SK-N-MC (cell line): ENCODE data around the gene CSNK1G1.

Experiments
- DNase-seq: peaks from one replicate; pipeline ENCODE4 v3.0.0-alpha.2; 2011; ENCODE audit warnings: low read depth, low spot score
- H3K27ac ChIP-seq: fragments of 200-600 bp; sonication (generic); 2 replicates; pipeline ENCODE4 v1.5.1; 2016; ENCODE audit warnings: mixed run types
- H3K36me3 ChIP-seq: fragments of 200-600 bp; sonication (generic); 2 replicates; pipeline ENCODE4 v1.6.1; 2017; ENCODE audit warnings: antibody characterized with exemption, low read length, mixed read lengths; ENCODE audit not compliant: insufficient read depth
- H3K4me3 ChIP-seq: fragments of 200-600 bp; sonication (generic); 2 replicates; pipeline ENCODE4 v1.5.1; 2016
- H3K9ac ChIP-seq: fragments of 200-600 bp; sonication (generic); 2 replicates; pipeline ENCODE4 v1.8.0; 2017; ENCODE audit warnings: mixed run types, mixed read lengths; ENCODE audit not compliant: insufficient read length
- H3K9me3 ChIP-seq: fragments of 200-600 bp; sonication (generic); 2 replicates; pipeline ENCODE4 v1.6.1; 2017; ENCODE audit warnings: low read depth, mild to moderate bottlenecking, antibody characterized with exemption, low read length, moderate library complexity, mixed read lengths
- EZH2 ChIP-seq: fragments of 200-600 bp; sonication (generic); IDR thresholded peaks from one replicate; pipeline ENCODE4 v1.6.1; 2017; ENCODE audit warnings: antibody characterized with exemption
- FOXP2 ChIP-seq: optimal IDR thresholded peaks from 2 replicates; pipeline ENCODE3; 2011; ENCODE audit warnings: mild to moderate bottlenecking, moderate library complexity; ENCODE audit not compliant: insufficient read depth; ENCODE audit errors: extremely low read length, control extremely low read depth
- POLR2AphosphoS5 ChIP-seq: IDR thresholded peaks from 2 replicates; pipeline ENCODE4 v1.6.1; 2012; ENCODE audit warnings: mild to moderate bottlenecking, low read depth, low read length, borderline replicate concordance

CSNK1G1 gene

DNA sequence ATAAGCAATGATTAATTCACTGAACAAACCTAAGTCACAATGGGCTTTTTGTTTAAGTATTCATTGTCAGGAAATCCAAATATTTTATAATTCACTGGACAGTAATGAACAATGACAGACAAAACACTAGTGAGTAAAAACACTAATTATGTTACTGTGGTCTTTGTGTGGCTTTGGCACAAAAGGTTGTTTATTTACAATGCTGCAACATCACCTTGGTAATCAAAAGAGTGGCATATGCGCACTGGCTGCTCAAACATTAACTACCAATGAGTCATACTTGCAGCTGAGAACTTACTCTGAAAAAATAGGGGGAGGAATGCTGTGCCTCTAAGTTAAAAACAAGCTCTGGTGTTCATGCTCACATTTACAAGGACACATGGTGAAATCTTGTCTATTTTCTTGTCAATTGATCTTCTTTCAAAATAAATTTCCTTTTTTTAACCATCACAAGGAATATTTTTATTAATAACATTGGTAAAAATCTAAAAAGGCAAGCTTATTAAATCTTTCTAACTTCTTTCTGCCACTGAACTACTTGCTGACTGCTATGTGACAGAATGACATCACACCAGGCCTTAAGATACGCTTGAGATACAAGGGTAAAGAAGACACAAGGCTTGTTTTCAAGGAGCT lies 107.9 kb downstream of the CSNK1G1 start:
- no peak for DNase-seq
- TF ChIP-seq FOXP2 (no peak), POLR2AphosphoS5 (no peak), EZH2 (no peak)
- 0 out of 2 replicates have a peak overlapping the region, but pooled peaks have one; percentile 26 for H3K27ac ChIP-seq

DNA sequence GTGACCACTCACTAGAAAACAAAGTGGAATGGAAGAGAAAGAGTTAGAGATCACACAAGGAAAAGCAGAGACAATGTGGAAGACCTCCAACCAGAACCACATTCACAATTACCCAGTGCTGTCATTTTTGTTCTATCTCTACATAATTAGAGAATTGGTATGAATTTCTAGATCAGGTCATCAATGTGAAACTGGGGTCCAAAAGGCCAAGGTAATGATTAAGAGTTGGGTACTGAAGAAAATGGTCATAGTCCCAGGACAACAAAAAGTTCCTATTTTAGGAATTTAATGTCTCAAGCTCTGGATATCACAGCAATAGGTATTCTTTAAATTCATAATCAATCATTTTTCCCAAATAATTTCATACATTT lies 108.5 kb downstream of the CSNK1G1 start:
- Histone ChIP-seq H3K27ac (0 out of 2 replicates have a peak overlapping the region, but pooled peaks have one; percentile 4), H3K9ac (no peak overlapping the region), H3K36me3 (no peaks in the 10 kb centered on the region), H3K9me3 (no peaks in the 10 kb centered on the region; the same call in 1 of the 2 replicates), H3K4me3 (no peak overlapping the region)
- no peak for DNase-seq
- TF ChIP-seq EZH2 (no peak), FOXP2 (no peak), POLR2AphosphoS5 (no peak)

More for the DNA sequence above, 107.9 kb downstream of the CSNK1G1 start:
- Histone ChIP-seq H3K9ac (no peak overlapping the region), H3K36me3 (no peaks in the 10 kb centered on the region), H3K9me3 (no peaks in the 10 kb centered on the region; the same call in 1 of the 2 replicates), H3K4me3 (no peak overlapping the region)

DNA sequence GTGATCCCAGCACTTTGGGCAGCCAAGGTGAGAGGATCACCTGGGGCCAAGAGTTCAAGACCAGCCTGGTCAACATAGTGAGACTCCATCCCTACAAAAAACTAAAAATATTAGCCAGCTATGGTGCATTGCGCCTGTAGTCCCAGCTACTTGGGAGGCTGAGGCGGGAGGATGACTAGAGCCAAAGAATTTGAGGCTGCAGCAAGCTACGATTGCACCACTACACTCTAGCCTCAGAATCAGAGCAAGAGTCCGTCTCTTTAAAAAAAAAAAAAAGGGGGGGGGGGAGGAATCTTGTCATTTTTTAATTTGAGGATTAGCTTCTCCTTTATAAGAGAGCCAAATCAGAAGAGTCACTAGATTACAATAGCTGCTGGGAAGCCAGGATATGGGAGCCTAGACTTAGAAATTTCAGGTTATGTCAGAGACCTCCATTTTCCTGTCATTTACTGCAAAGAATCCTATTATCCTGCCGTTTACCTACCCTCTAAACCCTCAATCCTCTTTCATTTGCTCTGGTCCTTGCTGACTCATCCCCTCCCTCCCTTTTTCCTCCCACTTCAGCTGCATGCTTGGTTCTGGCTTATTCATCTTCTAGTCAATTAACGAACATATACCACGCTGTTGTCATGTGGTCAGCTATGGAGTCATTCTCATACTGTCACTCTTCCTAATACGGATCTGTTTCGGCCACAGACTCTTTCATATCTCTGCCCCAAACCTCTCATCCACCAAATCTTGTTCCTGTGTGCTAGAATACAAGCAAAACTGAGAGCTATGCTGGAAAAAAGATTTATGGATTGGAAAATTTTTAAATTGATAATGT lies 109.4 kb downstream of the CSNK1G1 start:
- Histone ChIP-seq H3K36me3 (no peaks in the 10 kb centered on the region), H3K9me3 (no peaks in the 10 kb centered on the region; the same call in 1 of the 2 replicates), H3K27ac (no peak overlapping the region), H3K4me3 (no peak overlapping the region), H3K9ac (no peak overlapping the region)
- DNase-seq: no peak
- TF ChIP-seq POLR2AphosphoS5 (no peak), EZH2 (no peak), FOXP2 (no peak)

DNA sequence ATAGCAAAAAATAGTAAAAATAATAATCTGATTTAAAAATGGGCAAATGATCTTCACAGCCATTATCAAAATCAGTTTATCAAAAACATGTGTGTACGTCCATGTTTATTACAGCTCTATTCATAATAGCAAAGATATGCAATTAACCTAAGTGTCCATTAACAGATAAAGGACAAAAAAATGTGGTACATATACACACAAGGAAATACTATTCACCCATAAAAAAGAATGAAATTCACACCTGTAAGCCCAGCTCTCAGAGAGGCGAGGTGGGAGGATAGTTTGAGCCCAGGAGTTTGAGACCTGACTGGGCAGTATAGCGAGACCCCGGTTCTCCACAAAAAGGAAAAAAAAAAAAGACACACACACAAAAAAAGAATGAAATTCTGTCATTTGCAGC lies 110.6 kb downstream of the CSNK1G1 start:
- Histone ChIP-seq H3K27ac (no peak overlapping the region), H3K9me3 (no peaks in the 10 kb centered on the region; the same call in 1 of the 2 replicates), H3K36me3 (no peaks in the 10 kb centered on the region), H3K9ac (no peak overlapping the region), H3K4me3 (no peak overlapping the region)
- TF ChIP-seq FOXP2 (no peak), POLR2AphosphoS5 (no peak), EZH2 (no peak)
- DNase-seq: no peak

DNA sequence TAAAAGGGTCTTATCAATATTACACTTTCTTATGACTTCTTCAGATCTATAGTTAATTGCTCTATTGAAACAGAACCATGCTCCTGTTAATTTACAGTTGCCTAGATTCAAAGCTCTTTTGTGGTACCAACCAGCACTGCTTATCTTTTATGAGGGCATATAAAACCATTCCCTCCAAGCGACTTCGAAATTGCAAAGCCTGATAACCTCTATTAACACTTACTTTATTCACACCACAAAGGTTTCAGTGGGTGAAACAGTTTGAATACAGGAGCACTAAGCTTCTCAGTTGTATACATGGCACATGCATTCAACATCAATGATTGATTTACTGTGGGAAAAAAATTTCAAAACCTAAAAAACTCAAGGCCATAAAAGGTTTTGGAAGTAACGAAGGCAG lies 118.3 kb downstream of the CSNK1G1 start:
- Histone ChIP-seq H3K9ac (no peak overlapping the region), H3K9me3 (no peaks in the 10 kb centered on the region), H3K36me3 (no peaks in the 10 kb centered on the region), H3K27ac (no peak overlapping the region), H3K4me3 (no peak overlapping the region)
- DNase-seq: no peak
- TF ChIP-seq FOXP2: no peak
- no peak for TF ChIP-seq POLR2AphosphoS5
- no peak for TF ChIP-seq EZH2

DNA sequence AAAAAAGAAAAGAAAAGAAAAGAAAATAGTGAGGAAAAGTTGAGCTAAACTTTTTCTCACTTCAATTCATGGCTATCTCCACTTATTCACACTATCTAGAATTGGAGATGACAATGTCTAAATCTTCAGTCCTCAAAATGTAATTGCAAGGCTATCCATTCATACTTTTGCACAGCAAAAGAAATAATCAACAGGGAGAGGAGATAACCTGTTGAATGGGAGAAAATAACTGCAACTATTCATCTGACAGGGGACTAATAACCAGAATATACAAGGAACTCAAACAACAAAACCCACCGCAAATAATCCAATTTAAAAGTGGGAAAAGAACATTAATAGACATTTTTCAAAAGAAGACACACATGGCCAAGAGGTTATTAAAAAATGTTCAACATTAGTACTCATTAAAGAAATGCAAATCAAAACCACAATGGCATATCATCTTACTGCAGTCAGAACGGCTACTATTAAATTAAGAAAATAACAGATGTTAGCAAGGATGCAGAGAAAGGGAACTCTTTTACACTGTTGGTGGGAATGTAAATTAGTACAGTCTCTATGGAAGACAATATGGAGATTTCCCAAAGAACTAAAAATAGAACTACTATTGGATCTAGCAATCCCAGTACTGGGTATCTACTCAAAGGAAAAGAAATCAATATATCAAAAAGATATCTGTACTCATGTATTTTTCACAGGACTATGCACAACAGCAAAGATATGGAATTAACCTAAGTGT lies 119.6 kb downstream of the CSNK1G1 start:
- no peaks in the 10 kb centered on the region for H3K9me3 ChIP-seq
- DNase-seq: no peak
- H3K36me3 ChIP-seq: no peaks in the 10 kb centered on the region
- H3K27ac ChIP-seq: no peak overlapping the region; the same call in 1 of the 2 replicates
- H3K4me3 ChIP-seq: no peak overlapping the region
- no peak overlapping the region for H3K9ac ChIP-seq
- TF ChIP-seq FOXP2 (no peak), POLR2AphosphoS5 (no peak), EZH2 (no peak)

DNA sequence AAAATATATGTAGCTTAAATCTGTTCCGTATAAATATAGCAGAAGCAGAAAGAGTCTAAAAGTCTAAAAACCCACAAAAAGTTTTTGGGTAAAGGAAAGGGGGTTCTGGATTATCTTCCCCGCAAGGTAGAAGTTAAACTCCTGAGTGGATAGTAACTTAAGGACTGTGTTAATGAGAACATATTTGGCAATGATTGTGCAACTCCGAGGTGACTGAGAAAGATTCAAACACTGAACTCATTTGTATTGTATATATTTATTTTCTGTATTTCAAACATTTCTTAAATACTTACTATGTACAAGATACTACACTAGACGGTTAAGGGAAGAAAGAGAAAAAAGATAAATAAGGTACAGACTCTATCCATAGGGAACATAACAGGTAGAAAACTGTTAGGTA lies 120.4 kb downstream of the CSNK1G1 start:
- TF ChIP-seq EZH2: no peak
- TF ChIP-seq POLR2AphosphoS5: no peak
- no peak for TF ChIP-seq FOXP2
- Histone ChIP-seq H3K4me3 (no peak overlapping the region), H3K9ac (no peak overlapping the region), H3K9me3 (no peaks in the 10 kb centered on the region), H3K27ac (no peak overlapping the region), H3K36me3 (no peaks in the 10 kb centered on the region)
- DNase-seq: no peak

DNA sequence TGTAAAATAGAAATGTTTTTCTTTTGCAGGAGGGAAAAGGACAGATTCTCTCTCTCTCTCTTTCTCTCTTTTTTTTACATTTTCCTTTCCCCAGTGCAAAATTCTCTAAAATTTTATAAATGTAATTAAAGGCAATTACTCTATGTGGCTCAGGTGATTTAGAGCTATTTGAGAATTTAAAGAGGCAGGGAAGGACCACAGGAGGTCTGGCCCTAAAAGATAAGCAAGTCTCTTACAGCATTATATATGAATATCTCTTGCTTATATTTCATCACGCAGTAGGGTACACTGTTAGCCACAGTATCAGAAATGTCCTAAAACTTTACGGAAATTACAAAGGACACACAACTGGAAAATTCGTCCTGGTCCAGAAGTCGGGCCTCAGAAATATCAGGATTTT lies 122.7 kb downstream of the CSNK1G1 start:
- Histone ChIP-seq H3K4me3 (no peak overlapping the region), H3K9me3 (no peaks in the 10 kb centered on the region), H3K9ac (no peak overlapping the region), H3K27ac (no peak overlapping the region), H3K36me3 (no peaks in the 10 kb centered on the region)
- TF ChIP-seq FOXP2 (no peak), EZH2 (no peak), POLR2AphosphoS5 (no peak)
- DNase-seq: no peak
